K562 (cell line): ENCODE results near the gene MDM1. TPM values are rescaled to one million over a fixed set of nuclear protein-coding genes. Genes with fewer than 3 reads are reported as not detected.

Source experiments
- ATAC-seq: fragments of 200-7000 bp; cut with Tn5 transposase; 3 replicates; pipeline ENCODE4 v1.9.1; 2020; ENCODE audit warnings: moderate library complexity
- BruUV-seq: library from RNA; stranded (reverse); fragments of 400-500 nt; replicated peaks from 2 replicates; lab custom pipeline; 2021; lab: Mats Ljungman, UMichigan
- CTCF ChIA-PET: fragments of 300-600 bp; formaldehyde crosslinking; extraction: SDS; loops from one replicate; lab custom pipeline; 2021; ENCODE audit warnings: low intra/inter-chr PET ratio; lab: Yijun Ruan, JAX
- POLR2A ChIA-PET: fragments of 300-600, 350-650 bp; sonication (Branson Sonifier 250); formaldehyde crosslinking; extraction: SDS; loops from one replicate; lab custom pipeline; 2021; ENCODE audit warnings: antibody characterized with exemption, inconsistent platforms; lab: Yijun Ruan, JAX
- DNase-seq, 4 experiments: peaks; one replicate each; pipeline versions ENCODE4 v3.0.0 to v3.0.0-alpha.2; 2011 to 2018; ENCODE audit warnings: low spot score in 3 of 4, mixed read lengths in 3 of 4; ENCODE audit errors: extremely low read depth in 1 of 4
- FAIRE-seq: peaks from 2 replicates; lab custom pipeline; 2011; peaks lifted over from hg19 to GRCh38; lab: Jason Lieb, UNC
- H2AFZ ChIP-seq: 2 replicates; pipeline ENCODE4 v1.6.0; 2011; ENCODE audit warnings: low read depth, low read length, control low read depth, inconsistent platforms
- H3K27ac ChIP-seq: fragments of 200-600 bp; 3 replicates; pipeline ENCODE4 v1.8.0; 2011; ENCODE audit warnings: low read depth, mild to moderate bottlenecking, control low read depth, inconsistent platforms, low read length, moderate library complexity, mixed read lengths; ENCODE audit errors: extremely low read depth
- H3K27me3 ChIP-seq, 2 experiments: fragments of 300-600 bp in 1 of 2; 2 replicates in 1 of 2; 3 replicates in 1 of 2; pipeline versions ENCODE4 v1.6.0 to v1.8.0; 2011; ENCODE audit warnings: inconsistent platforms in 2 of 2, low read length in 2 of 2, mild to moderate bottlenecking in 1 of 2, mixed read lengths in 1 of 2, moderate library complexity in 1 of 2; ENCODE audit not compliant: control insufficient read depth in 2 of 2, insufficient read depth in 2 of 2
- H3K36me3 ChIP-seq: fragments of 300-600 bp; 3 replicates; pipeline ENCODE4 v1.8.0; 2011; ENCODE audit warnings: mild to moderate bottlenecking, low read length, inconsistent platforms; ENCODE audit not compliant: control insufficient read depth, insufficient read depth
- H3K4me1 ChIP-seq, 2 experiments: fragments of 200-600 bp in 1 of 2; replicated peaks in 1 of 2; 2 replicates in 1 of 2; 3 replicates in 1 of 2; pipeline versions ENCODE4 v1.5.1 to v1.8.0; 2011; ENCODE audit warnings: inconsistent platforms in 2 of 2, low read length in 2 of 2, mild to moderate bottlenecking in 1 of 2, mixed read lengths in 1 of 2, moderate library complexity in 1 of 2; ENCODE audit not compliant: control insufficient read depth in 2 of 2, insufficient read depth in 2 of 2
- H3K4me2 ChIP-seq: 2 replicates; pipeline ENCODE4 v1.6.1; 2011; ENCODE audit warnings: low read length, control low read depth, inconsistent platforms, mixed read lengths; ENCODE audit not compliant: insufficient read depth
- H3K4me3 ChIP-seq: fragments of 200-600 bp; sonication (generic), shearing (Covaris generic); 2 replicates; pipeline ENCODE4 v1.5.1; 2016; ENCODE audit warnings: control low read depth, inconsistent platforms
- H3K79me2 ChIP-seq: fragments of 200-600 bp; 3 replicates; pipeline ENCODE4 v1.8.0; 2011; ENCODE audit warnings: low read length, inconsistent platforms; ENCODE audit not compliant: control insufficient read depth, insufficient read depth
- H3K9ac ChIP-seq, 2 experiments: 2 replicates each; pipeline versions ENCODE4 v1.6.0 to v1.6.1; 2011; ENCODE audit warnings: low read depth in 2 of 2, low read length in 2 of 2, control low read depth in 1 of 2, inconsistent platforms in 1 of 2, mild to moderate bottlenecking in 1 of 2, mixed read lengths in 1 of 2; ENCODE audit not compliant: insufficient read depth in 1 of 2
- H3K9me1 ChIP-seq: one replicate; pipeline ENCODE4 v1.6.0; 2011; ENCODE audit warnings: inconsistent platforms, mild to moderate bottlenecking, low read length, moderate library complexity; ENCODE audit not compliant: control insufficient read depth, insufficient read depth
- H3K9me3 ChIP-seq: replicated peaks from 2 replicates; pipeline ENCODE4 v1.5.1; 2011; ENCODE audit warnings: low read depth, low read length, inconsistent platforms; ENCODE audit not compliant: control insufficient read depth, insufficient read depth
- H4K20me1 ChIP-seq: replicated peaks from 2 replicates; pipeline ENCODE4 v1.6.1; 2011; ENCODE audit warnings: low read length, inconsistent platforms, mixed read lengths; ENCODE audit not compliant: control insufficient read depth, insufficient read depth
- CEBPB ChIP-seq: fragments of 450-650 bp; IDR thresholded peaks from 2 replicates; pipeline ENCODE4 v1.6.1; 2016; ENCODE audit warnings: missing genetic modification characterization, missing compliant biosample characterization
- JUNB ChIP-seq: fragments of 450-650 bp; formaldehyde crosslinking; conservative IDR thresholded peaks from 2 replicates; pipeline ENCODE4 v1.4.0; 2020; ENCODE audit warnings: mild to moderate bottlenecking
- MYNN ChIP-seq, 2 experiments: sonication (generic); formaldehyde crosslinking in 1 of 2; IDR thresholded peaks; 2 replicates each; pipeline versions ENCODE4 v1.5.0 to v1.6.1; 2016 to 2020; ENCODE audit warnings: antibody characterized with exemption in 1 of 2, missing genetic modification reagents in 1 of 2
- NEUROD1 ChIP-seq: fragments of 150-350 bp; IDR thresholded peaks from 2 replicates; pipeline ENCODE4 v1.6.1; 2014; ENCODE audit warnings: borderline replicate concordance, low read length, low read depth; ENCODE audit not compliant: partially characterized antibody
- SOX6 ChIP-seq: fragments of 450-650 bp; IDR thresholded peaks from 2 replicates; pipeline ENCODE4 v1.6.1; 2014; ENCODE audit warnings: mild to moderate bottlenecking
- STAT5B ChIP-seq: fragments of 250-450 bp; sonication (Bioruptor Pico); IDR thresholded peaks from 2 replicates; pipeline ENCODE4 v1.8.0; 2021; ENCODE audit warnings: mild to moderate bottlenecking, inconsistent platforms
- TCF3 ChIP-seq: sonication (generic); formaldehyde crosslinking; IDR thresholded peaks from 2 replicates; pipeline ENCODE4 v1.4.0; 2020; ENCODE audit warnings: mild to moderate bottlenecking, missing genetic modification reagents
- WGBS: fragments of 100-300 bp; shearing (Covaris generic); methylation state at CpG from one replicate; pipeline ENCODE4 v1.1.6; 2016; ENCODE audit warnings: low coverage, mixed read lengths; ENCODE audit not compliant: insufficient coverage; ENCODE audit errors: missing lambda C conversion rate; 5-methylcytosine and 5-hydroxymethylcytosine counted together
- in situ Hi-C: fragments of 300-500 bp; cut with MboI; formaldehyde crosslinking; loops from 4 replicates; pipeline ENCODE4 v1.15.0; 2018; ENCODE audit warnings: inconsistent platforms, mixed read lengths
- intact Hi-C: fragments of 100-400 bp; cut with micrococcal nuclease; formaldehyde crosslinking; loops from 2 replicates; pipeline ENCODE4 v1.14.2; 2022
- polyA plus RNA-seq, 8 experiments: library from polyadenylated mRNA; depleted of rRNA in 4 of 8; stranded (reverse) in 5 of 8; unstranded in 3 of 8; fragments of >200 nt; fragmentation: Nextera tagmentation in 2 of 8; fragmentation: Illumina TruSeq in 1 of 8; extraction: Ambion mirVana in 2 of 8; extraction: Trizol in 1 of 8; gene quantifications; 2 replicates each; pipeline versions ENCODE4 v1.2.1 to v1.2.3, GENCODE V29; 2011 to 2014; ENCODE audit warnings: inconsistent platforms in 1 of 8, missing spikeins in 1 of 8
- total RNA-seq, 7 experiments: library from RNA; depleted of rRNA in 6 of 7; stranded (reverse); fragments of >200 nt in 6 of 7; fragmentation: Illumina TruSeq in 2 of 7; extraction: Trizol in 2 of 7; gene quantifications; 2 replicates each; pipeline versions ENCODE4 v1.2.1 to v1.2.3, GENCODE V29; 2011 to 2021; ENCODE audit warnings: low replicate concordance in 1 of 7
- TF ChIP-seq, protein P1 (sequence below), 2 experiments: fragments of 450-650 bp in 1 of 2; sonication (generic) in 1 of 2; formaldehyde crosslinking; conservative IDR thresholded peaks; 2 replicates each; pipeline versions ENCODE4 v1.4.0 to v1.8.1; 2020 to 2022; ENCODE audit warnings: mild to moderate bottlenecking in 1 of 2, missing genetic modification reagents in 1 of 2
- TF ChIP-seq, protein P2 (sequence below), 2 experiments: IDR thresholded peaks in 1 of 2; conservative IDR thresholded peaks in 1 of 2; 2 replicates each; pipeline ENCODE4 v1.6.1; 2016; ENCODE audit warnings: low read depth in 2 of 2, mild to moderate bottlenecking in 1 of 2, missing compliant biosample characterization in 1 of 2, missing genetic modification characterization in 1 of 2, moderate library complexity in 1 of 2

Gene MDM1
- total and polyA plus RNA-seq, 9 of the 15 experiments (the other 6 are each of a cell fraction or from before 2014, with no cell fraction given), result 7.5 to 16.8 (median 13.1) TPM

- H2AFZ ChIP-seq, result no peak overlapping the region
- in situ Hi-C loops, result no loop called here
- no peak for ATAC-seq
- intact Hi-C loops, result no loop called here
- DNase-seq, result no peak
- no peaks in the 10 kb centered on the region for H3K9me1 ChIP-seq
- 10% methylated on average over 4 of the region's 4 CpGs for WGBS
- no peak overlapping the region for H3K27ac ChIP-seq
- no TSS peak for BruUV-seq
- H3K4me2 ChIP-seq, result no peak overlapping the region
- no peak overlapping the region for H3K4me3 ChIP-seq
- no peaks in the 10 kb centered on the region for H4K20me1 ChIP-seq
- H3K79me2 ChIP-seq, result no peaks in the 10 kb centered on the region
- CTCF ChIA-PET, result no interaction called here
- peaks cover 19 to 38% of the 10 kb centered on the region in 2 experiments for H3K27me3 ChIP-seq
- no peaks in the 10 kb centered on the region for H3K9me3 ChIP-seq
- peaks cover 0 to 6% of the 10 kb centered on the region in 2 experiments; a peak in 2 of 5 replicates for H3K4me1 ChIP-seq
- no peak overlapping the region for H3K9ac ChIP-seq
- no peak for FAIRE-seq
- no peak for TF ChIP-seq STAT5B (CRISPR knock-in tag)
- 0 out of 2 replicates have a peak, but pooled peaks have one; percentile 12 for TF ChIP-seq CEBPB (tag)
- H3K36me3 ChIP-seq, result no peaks in the 10 kb centered on the region
- POLR2A ChIA-PET, result no interaction called here
Measured at GRCh38 chr12:68281322-68282077, 50.7 kb downstream of the MDM1 start.

DNA sequence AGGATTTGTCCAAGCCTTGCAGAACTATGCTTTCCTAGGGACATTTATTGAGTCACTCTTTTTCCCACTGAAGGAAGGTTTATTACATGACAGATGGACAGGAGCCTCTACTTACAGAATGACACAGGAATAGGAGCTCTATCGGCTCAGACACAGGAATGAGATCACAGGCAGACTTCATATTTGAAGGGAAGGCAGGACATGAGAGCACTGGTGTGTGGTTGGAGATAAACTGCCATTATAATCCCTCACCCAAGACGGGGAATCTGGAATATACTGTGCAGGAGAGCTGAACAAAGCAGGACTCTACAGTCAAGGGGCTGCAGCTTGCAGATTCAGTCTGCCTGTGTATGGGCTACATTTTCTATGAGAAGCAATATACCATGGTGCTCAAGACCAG lies 51.9 kb downstream of the MDM1 start:
- ChIA-PET POLR2A (no interaction called here), CTCF (no interaction called here)
- in situ Hi-C loops (no loop called here), intact Hi-C loops (no loop called here)
- Histone ChIP-seq H3K4me3 (no peak overlapping the region), H3K79me2 (no peaks in the 10 kb centered on the region), H3K27ac (no peak overlapping the region), H3K4me2 (no peak overlapping the region), H3K36me3 (no peaks in the 10 kb centered on the region), H3K27me3 (peaks cover 20 to 35% of the 10 kb centered on the region in 2 experiments), H2AFZ (no peak overlapping the region), H3K4me1 (peaks cover 0 to 6% of the 10 kb centered on the region in 2 experiments; a peak in 2 of 5 replicates), H3K9me3 (no peaks in the 10 kb centered on the region), H3K9me1 (no peaks in the 10 kb centered on the region), H4K20me1 (no peaks in the 10 kb centered on the region), H3K9ac (no peak overlapping the region)
- ATAC-seq, result no peak; the same call in 2 of the 3 replicates
- TF ChIP-seq SOX6 (no peak), NEUROD1 (no peak), JUNB (no peak), MYNN (IDR thresholded peaks at IDR 0.05) (peak; percentile 93), MYNN (CRISPR knock-in tag; IDR thresholded peaks at IDR 0.05) (peak; percentile 75; the same call in 1 of the 2 replicates), TCF3 (CRISPR knock-in tag) (peak; percentile 64)
- TF ChIP-seq, protein P1, sequence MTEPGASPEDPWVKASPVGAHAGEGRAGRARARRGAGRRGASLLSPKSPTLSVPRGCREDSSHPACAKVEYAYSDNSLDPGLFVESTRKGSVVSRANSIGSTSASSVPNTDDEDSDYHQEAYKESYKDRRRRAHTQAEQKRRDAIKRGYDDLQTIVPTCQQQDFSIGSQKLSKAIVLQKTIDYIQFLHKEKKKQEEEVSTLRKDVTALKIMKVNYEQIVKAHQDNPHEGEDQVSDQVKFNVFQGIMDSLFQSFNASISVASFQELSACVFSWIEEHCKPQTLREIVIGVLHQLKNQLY (CRISPR knock-in tag; conservative IDR thresholded peaks at IDR 0.05), result no peak
- TF ChIP-seq, protein P2, sequence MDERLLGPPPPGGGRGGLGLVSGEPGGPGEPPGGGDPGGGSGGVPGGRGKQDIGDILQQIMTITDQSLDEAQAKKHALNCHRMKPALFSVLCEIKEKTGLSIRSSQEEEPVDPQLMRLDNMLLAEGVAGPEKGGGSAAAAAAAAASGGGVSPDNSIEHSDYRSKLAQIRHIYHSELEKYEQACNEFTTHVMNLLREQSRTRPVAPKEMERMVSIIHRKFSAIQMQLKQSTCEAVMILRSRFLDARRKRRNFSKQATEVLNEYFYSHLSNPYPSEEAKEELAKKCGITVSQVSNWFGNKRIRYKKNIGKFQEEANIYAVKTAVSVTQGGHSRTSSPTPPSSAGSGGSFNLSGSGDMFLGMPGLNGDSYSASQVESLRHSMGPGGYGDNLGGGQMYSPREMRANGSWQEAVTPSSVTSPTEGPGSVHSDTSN (CRISPR knock-in tag; IDR thresholded peaks at IDR 0.05; ENCODE audit: low read depth), result no peak
- TF ChIP-seq, protein P2 (tag; conservative IDR thresholded peaks at IDR 0.05; ENCODE audit: low read depth), result 0 out of 2 replicates have a peak, but pooled peaks have one; percentile 7
- FAIRE-seq, result no peak
- DNase-seq, result peak in 1 of 4 experiments; percentile 34
- BruUV-seq, result no TSS peak
- WGBS, result 0% methylated on average over 2 of the region's 2 CpGs
